ENCODE results near the gene GRXCR2.
A peak's percentile ranks its signal among the peaks of the same experiment; 100 is the strongest.
"Not testable (repeated sequence)": the region's sequence is repeated elsewhere in the genome, so short reads cannot be mapped to it uniquely, and the experiment has no call there.

The GRXCR2 gene, protein sequence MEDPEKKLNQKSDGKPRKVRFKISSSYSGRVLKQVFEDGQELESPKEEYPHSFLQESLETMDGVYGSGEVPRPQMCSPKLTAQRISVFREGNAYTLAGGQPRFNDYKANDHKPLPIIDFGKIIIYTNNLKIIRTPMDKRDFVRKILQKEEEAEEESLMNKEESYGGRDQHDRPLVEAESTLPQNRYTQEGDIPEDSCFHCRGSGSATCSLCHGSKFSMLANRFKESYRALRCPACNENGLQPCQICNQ

DNA sequence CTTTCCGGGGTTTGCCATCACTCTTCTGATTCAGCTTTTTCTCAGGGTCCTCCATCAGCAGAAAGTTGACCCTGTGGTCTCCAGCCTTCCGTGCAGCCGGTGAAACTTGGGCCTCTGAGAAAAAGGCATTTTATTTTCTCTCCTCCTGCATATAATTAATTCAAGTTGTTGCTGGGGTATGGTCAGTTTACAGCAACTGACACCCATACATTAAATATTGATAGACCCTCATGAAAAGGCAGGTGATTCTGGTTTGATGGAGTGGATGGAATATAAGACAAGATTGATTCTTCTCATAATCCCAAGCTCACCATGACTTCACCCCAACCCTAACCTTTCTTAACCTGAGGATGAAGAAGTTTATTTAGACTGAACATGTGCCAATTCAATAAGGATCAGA is at the start of gene GRXCR2:
GRXCR2 (minus strand) TSS at position 101 of the 400 bp plus-strand sequence; CDS start at position 55, 46 bp downstream.
- DNase-seq (ENCODE audit: low spot score), result no peak

DNA sequence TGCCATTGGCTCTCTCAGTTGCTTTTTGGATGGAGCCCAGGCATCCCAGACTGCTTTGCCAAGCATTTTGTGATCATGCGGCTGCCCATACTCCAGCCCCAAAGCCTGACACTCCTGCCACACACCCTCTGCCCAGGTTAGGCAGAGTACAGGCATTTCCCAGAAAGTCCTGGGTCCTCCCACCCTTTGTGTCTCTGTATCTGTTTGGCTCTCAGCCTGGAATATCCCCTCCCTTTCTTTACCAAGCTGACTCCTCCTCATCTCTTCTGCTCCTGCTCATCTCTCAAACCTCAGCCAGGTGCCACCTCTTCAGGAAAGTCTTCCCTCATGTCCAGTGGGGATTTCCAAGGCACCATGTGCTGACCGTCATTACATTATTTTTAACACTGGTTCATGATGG is 49.2 kb upstream of the GRXCR2 start:
- DNase-seq (ENCODE audit: low spot score), result no peak

GRCh38 chr5:145921211-145921610 is 48.4 kb upstream of the GRXCR2 start:
- no peak for DNase-seq (ENCODE audit: low spot score)

- DNase-seq (ENCODE audit: low spot score), result no peak
Observed at GRCh38 chr5:145920542-145921210, 47.9 kb upstream of the GRXCR2 start.

DNA sequence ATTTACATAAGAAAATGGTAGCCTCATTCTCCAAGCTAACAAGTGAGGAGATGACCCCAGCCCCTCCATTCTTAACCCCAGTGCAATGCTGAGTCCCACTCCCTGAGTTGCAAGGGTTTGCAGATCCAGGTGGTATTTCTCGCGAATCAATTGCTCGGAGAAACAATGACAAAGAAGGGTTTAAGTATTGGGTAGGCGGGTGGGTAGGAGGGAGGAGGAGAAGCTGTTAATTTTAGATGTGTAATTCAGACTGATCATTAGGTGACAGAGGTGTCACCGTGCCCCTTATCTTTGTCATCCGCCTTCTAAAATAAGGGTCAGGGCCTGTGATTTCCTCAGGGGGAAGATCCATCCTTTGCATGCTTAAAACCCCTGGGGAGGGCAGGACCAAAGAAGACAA is 46.6 kb upstream of the GRXCR2 start:
- DNase-seq (ENCODE audit: low spot score), result no peak

DNA sequence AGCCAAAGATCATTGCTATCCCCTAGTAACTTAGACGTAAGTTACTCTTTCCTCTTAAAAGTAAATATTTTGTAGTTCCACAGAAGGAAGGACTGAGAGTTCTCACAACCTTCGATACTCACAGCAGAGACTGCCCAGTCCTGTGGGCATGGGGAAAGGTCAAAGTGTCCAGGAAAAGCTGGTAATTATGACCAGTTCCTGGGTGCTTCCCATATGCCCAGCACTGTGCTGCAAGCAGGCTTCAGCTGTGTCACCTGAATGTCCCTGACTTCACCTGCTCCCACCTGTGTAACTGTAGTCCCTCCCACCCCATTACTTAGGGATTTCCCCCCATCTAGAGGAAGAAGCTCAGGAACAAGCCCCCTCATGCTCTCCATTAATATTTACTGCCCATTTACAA is 45.6 kb upstream of the GRXCR2 start:
- DNase-seq (ENCODE audit: low spot score), result no peak

DNA sequence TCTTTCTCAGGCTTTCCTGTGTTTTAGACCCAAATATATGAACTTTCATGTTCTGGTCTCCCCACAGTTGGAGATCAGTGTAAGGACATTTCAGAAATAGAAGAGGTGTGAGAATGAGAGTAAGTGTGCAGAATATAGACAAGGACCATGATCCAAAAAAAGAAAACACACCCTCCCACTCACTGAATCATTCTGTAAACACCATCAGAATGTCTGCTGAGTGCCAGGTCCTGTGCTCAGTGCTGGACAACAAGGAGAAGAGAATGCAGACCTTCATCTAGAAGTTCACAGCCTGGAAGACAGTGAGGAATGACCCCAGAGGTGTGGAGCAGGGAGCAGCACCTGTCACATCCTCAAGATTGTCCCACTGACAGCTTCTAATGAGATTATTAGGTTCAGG is 44.5 kb upstream of the GRXCR2 start:
- peak; percentile 32 for DNase-seq (ENCODE audit: low spot score)

GRCh38 chr5:145915970-145916638 is 43.3 kb upstream of the GRXCR2 start:
- no peak for DNase-seq (ENCODE audit: low spot score)

DNA sequence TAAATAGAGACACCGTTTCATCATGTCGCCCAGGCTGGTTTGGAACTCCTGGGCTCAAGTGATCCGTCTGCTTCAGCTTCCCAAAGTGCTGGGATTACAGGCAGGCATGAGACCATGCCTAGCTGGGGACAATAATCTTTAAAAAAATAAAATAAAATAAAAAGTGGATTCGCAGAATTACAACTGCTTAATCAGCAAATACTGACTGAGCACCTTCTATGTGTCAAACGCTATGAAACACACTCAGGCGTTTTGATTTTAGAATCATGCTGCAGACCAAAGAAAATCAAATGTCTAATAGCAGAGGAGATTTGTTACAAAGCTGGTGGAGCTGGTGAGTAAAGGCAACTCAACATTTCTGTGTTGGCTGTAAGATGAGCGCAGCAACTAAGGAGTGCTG is 40.9 kb upstream of the GRXCR2 start:
- no peak for DNase-seq (ENCODE audit: low spot score)

DNA sequence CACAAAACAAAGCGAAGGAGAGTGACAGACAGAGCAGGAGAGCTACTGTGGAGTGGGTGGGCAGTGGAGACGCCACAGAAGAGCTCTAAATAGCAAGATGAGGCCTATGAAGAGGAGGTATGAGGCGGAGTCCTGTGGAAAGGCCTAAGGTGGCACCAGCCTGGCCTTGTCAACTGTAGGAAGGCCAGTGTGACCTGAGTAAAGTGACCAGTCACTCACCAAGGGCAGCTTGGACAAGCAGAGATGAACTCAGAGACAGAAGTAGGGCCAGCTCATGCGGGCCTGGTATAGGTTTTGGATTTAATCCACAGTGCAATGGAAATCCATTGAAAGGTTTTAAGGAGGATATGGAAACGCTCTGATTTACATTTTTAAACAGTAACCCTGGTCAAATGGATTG is 39.8 kb upstream of the GRXCR2 start:
- no peak for DNase-seq (ENCODE audit: low spot score)

- DNase-seq (ENCODE audit: low spot score), result no peak
Observed at GRCh38 chr5:145912019-145912418, 39.2 kb upstream of the GRXCR2 start.

DNA sequence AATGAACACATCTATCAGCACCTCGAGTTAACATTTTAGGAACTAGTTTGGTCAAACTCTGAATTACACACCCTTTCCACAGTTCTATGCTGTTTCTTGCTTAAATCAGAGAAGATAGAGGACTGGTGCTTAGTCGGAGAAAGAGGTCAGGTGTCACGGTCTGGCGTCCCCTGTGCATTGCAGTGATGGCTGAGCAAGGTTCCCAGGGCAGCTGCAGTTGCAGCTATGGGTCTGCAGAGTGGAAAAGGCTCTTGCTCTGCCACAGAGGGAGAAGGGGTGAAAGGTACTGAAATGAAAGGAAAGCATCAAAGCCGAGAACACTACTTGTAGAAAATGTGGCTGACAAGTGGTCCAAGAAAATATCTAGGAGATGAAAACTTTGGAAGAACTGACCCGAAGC is 38.4 kb upstream of the GRXCR2 start:
- DNase-seq (ENCODE audit: low spot score), result no peak

DNA sequence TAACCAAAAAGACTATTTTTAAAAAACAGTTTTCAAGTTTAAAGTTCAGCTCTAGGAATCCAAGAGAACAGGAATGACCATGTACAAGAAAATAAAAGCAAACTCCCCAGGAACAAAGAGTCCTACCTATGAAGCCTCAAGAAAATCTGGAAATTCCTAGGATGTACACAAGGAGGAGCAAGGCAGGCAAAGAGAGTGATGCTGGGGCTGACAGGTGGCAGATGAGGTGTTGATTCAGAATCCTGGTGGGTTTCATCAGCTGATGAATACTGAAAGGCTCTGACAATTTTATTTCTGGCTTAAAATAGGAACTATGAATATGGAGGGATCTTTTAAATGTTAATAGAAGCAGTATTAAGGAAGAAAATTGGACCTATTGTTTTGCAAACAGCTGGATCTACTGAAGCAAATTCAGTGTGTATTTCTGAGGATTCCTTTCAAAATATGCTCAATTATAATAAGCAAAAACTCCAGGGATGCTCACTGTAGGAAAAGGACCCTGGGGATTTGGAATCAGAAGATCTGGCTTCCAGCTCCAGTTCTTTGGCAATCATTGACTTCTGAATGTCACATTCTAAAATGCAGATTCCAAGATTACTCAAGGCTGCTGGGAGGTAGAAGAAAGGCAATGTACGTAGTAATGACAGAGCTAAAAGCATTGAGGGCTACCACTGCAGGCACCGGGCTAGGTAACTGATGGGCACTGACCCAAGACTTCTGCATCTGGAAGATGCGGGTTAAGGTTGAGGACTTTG is 35.6 kb upstream of the GRXCR2 start:
- no peak for DNase-seq (ENCODE audit: low spot score)

GRCh38 chr5:145906401-145906800 is 33.6 kb upstream of the GRXCR2 start:
- DNase-seq (ENCODE audit: low spot score), result no peak

DNA sequence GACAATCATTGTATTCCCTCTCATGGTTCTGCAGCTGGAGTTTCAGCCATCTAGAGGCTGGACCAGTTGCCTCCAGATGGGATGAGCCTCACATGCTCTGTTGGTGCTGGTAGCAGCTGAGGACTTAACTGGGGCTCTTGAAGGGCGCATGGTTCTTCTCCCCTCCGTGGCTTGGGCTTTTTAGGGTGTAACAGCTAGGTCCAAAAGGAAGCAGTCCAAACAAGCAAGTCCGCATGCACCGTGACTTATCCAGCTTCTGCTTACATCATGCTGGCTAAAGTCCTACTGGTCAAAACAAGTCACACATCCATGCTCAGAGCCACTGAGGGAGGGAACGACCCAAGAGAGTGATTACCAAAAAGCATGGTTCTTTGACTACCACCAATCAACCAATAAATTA is 31.9 kb upstream of the GRXCR2 start:
- no peak for DNase-seq (ENCODE audit: low spot score)

DNA sequence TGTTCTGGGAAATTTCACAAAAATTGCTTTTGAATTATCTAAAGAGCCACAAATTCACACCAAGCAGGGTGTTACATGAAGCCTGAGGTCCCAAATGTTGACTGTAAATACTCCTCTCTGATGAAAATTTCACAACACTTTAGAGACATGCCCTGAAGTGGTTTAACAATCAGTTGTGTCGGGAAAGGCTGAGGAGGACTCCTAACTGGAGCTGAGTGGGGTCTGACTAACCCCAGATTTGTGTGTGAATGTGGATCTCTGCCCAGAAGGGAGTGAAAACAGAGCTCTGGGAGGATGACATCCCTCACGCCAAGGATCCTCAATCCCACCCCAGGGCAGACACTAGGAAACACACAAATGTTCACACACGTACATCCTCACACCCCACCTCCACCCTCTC is 31.1 kb upstream of the GRXCR2 start:
- DNase-seq (ENCODE audit: low spot score), result no peak

- DNase-seq (ENCODE audit: low spot score), result no peak
Observed at GRCh38 chr5:145903113-145903512, 30.3 kb upstream of the GRXCR2 start.

DNA sequence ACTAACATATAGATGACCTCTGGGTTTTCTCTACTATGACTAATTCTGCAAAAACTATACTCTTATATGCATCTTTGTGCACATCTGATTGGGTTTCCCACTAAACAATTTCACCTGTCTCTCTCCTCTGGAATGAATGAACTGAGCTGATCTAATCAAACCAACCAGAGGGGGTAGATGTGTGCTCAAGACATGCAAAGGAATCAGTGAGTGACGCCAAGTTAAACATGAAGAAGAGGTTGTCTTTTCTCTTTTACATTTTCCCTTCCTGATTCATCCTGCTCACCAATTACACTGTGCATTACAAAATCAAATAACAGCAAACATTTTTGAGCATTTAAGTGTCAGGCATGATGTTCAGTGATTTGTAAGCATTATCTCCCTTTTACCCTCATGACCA is 29.6 kb upstream of the GRXCR2 start:
- no peak for DNase-seq (ENCODE audit: low spot score)

DNA sequence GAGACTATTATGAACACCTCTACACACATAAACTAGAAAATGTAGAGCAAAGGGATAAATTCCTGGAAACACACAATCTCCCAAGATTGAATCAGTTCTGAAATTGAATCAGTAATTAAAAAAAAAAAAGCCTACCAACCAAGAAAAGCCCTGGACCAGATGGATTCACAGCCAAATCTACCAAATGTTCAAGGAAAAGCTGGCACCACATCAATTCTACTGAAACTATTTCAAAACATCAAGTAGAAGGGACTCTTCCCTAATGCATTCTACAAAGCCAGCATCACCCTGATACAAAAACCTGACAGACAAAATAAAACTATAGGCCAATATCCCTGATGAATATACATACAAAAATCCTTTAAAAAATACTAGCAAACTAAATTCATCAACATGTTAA is 25.4 kb upstream of the GRXCR2 start:
- no peak for DNase-seq (ENCODE audit: low spot score)

DNA sequence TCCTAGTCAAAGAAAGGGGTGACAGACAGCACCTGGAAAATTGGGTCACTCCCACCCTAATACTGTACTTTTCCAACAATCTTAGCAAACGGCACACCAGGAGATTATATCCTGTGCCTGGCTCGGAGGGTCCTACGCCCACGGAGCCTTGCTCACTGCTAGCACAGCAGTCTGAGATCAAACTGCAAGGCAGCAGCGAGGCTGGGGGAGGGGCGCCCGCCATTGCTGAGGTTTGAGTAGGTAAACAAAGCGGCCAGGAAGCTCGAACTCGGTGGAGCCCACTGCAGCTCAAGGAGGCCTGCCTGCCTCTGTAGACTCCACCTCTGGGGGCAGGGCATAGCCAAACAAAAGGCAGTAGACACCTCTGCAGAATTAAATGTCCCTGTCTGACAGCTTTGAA is 18.6 kb upstream of the GRXCR2 start:
- not testable (repeated sequence) for DNase-seq (ENCODE audit: low spot score)

DNA sequence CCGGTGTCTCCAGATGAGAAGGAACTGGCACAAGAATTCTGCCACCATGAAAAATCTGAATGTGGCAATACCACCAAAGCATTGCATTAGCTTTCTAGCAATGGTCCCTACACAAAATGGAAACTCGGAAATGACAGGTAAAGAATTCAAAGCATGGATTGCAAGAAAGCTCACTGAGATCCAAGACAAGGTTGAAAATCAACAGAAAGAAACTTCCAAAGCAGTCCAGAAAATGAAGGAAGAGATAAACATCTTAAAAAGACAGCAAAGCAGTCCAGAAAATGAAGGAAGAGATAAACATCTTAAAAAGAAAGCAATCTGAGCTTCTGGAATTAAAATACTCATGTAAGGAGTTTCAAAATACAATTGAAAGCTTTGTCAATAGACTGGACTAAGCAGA is 16.8 kb upstream of the GRXCR2 start:
- DNase-seq (ENCODE audit: low spot score), result no peak

DNA sequence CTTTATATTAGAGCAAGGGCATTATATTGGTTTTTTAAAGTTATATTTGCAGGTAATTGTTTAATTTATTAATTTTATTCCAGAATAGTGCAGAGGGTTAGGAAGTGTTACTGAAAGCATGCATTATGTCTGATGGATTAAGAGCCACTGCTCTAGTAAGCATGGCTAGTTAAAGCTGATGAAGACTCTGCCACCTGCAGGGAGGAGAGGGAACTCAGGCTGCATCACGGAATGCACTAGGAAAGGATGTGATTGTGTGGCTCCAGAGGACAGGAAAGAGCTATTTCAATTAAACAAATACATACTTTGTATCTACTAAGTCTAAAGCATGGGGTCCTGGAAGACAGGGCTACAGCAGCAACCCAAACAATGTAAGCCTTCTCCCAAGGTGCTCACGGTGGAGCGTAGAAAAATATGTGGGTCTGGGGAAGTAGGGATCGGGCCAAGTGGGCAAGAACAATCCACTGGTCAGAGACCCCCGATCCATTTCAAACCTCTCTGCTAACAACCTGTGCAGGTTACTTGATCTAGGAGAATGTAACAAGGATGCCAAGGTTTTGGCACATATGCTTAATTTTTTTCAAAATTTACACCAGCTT is 15.3 kb upstream of the GRXCR2 start:
- DNase-seq (ENCODE audit: low spot score), result peak; percentile 78
